ENCODE measurements around the gene AANAT.
"Not testable (repeated sequence)": the region's sequence is repeated elsewhere in the genome, so short reads cannot be mapped to it uniquely, and the experiment has no call there.

- TF ChIP-seq, protein P1, sequence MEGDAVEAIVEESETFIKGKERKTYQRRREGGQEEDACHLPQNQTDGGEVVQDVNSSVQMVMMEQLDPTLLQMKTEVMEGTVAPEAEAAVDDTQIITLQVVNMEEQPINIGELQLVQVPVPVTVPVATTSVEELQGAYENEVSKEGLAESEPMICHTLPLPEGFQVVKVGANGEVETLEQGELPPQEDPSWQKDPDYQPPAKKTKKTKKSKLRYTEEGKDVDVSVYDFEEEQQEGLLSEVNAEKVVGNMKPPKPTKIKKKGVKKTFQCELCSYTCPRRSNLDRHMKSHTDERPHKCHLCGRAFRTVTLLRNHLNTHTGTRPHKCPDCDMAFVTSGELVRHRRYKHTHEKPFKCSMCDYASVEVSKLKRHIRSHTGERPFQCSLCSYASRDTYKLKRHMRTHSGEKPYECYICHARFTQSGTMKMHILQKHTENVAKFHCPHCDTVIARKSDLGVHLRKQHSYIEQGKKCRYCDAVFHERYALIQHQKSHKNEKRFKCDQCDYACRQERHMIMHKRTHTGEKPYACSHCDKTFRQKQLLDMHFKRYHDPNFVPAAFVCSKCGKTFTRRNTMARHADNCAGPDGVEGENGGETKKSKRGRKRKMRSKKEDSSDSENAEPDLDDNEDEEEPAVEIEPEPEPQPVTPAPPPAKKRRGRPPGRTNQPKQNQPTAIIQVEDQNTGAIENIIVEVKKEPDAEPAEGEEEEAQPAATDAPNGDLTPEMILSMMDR (IDR thresholded peaks at IDR 0.05; ENCODE audit: low read depth, low read length, missing input control): not testable (repeated sequence)
- TF ChIP-seq, protein P2, sequence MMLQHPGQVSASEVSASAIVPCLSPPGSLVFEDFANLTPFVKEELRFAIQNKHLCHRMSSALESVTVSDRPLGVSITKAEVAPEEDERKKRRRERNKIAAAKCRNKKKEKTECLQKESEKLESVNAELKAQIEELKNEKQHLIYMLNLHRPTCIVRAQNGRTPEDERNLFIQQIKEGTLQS (IDR thresholded peaks at IDR 0.05): not testable (repeated sequence)
- not testable (repeated sequence) for TF ChIP-seq JUND (IDR thresholded peaks at IDR 0.05); GABPA (IDR thresholded peaks at IDR 0.05 in 1 of 2, conservative IDR thresholded peaks at IDR 0.05 in 1 of 2); YY1 (IDR thresholded peaks at IDR 0.05); ZBTB33 (IDR thresholded peaks at IDR 0.05); SP1 (IDR thresholded peaks at IDR 0.05)
Observed at GRCh38 chr17:76514355-76514754, 47.0 kb downstream of the AANAT start.

Measured in liver (tissue), 3 donors.